ENCODE results near the gene PIP5K1C. TPM values are rescaled to one million over a fixed set of nuclear protein-coding genes. Genes with fewer than 3 reads are reported as not detected.

The PIP5K1C gene
- total RNA-seq, 1 experiment from 2014 or later, result 13.3 TPM

DNA sequence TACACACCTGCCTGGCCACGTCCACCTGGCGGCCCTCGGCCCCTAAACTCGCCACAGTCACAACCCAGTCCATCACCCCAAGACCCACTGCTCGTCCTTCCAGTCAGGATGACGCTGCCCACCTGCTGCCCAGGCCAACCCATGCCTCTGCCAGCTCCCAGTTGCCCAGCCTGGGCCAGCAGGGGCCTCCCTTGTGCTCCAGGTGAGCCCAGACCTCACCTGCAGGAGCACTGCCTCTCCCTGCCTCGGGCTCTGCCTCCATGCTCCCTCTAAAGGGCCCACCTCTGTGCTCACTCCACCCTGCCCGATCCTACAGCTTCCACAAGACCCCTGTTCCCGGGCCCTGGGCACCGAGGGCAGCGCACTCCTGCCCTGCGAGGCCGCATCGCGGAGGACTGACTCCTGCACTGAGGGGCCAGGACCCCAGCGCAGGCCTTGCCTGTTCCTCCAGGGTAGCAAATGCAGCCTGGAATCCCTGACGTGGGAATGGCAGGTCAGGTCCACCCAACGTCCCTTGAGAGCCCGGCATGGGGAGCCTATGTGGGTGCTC, 65.7 kb downstream of the PIP5K1C start:
- Mint-ChIP-seq H3K4me3 (ENCODE audit: unreplicated experiment) (no peak overlapping the region), H3K9me3 (ENCODE audit: unreplicated experiment) (no peaks in the 10 kb centered on the region), H3K27me3 (ENCODE audit: insufficient read depth, unreplicated experiment) (no peaks in the 10 kb centered on the region), H3K4me1 (ENCODE audit: insufficient read depth, unreplicated experiment) (no peaks in the 10 kb centered on the region), H3K27ac (ENCODE audit: low read depth, unreplicated experiment) (no peak overlapping the region), H3K36me3 (ENCODE audit: insufficient read depth, unreplicated experiment) (no peaks in the 10 kb centered on the region)
- no peak for DNase-seq (ENCODE audit: unreplicated experiment)
- no TSS peak for BruUV-seq (replicated peaks)
- ChIA-PET POLR2A (no interaction called here), CTCF (no interaction called here)
- intact Hi-C loops (cut with micrococcal nuclease), result no loop called here
- TF ChIP-seq, protein P1, sequence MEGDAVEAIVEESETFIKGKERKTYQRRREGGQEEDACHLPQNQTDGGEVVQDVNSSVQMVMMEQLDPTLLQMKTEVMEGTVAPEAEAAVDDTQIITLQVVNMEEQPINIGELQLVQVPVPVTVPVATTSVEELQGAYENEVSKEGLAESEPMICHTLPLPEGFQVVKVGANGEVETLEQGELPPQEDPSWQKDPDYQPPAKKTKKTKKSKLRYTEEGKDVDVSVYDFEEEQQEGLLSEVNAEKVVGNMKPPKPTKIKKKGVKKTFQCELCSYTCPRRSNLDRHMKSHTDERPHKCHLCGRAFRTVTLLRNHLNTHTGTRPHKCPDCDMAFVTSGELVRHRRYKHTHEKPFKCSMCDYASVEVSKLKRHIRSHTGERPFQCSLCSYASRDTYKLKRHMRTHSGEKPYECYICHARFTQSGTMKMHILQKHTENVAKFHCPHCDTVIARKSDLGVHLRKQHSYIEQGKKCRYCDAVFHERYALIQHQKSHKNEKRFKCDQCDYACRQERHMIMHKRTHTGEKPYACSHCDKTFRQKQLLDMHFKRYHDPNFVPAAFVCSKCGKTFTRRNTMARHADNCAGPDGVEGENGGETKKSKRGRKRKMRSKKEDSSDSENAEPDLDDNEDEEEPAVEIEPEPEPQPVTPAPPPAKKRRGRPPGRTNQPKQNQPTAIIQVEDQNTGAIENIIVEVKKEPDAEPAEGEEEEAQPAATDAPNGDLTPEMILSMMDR (IDR thresholded peaks at IDR 0.05; ENCODE audit: unreplicated experiment), result no peak

DNA sequence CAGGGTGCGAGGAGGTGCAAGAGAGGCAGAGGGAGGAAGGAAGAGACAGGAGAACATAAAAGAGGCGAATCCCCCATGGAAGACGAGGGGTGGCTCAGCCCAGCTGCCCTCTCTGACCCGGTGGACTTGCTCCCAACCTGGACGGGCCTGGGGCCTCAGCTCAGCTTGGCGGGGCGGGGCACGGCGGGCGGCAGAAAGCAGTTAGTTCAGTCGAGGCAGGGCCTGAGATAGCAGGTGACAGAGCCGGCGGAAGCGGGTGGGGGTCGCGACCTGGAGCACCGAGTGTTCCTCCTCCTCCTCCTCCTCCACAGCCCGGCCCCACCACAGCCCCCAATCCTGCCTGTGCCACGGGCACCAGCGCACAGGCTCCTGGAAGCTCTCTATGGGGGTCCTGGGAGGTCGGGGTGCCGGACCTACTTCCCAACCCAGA, 66.7 kb downstream of the PIP5K1C start:
- no peaks in the 10 kb centered on the region for H3K27me3 Mint-ChIP-seq (ENCODE audit: insufficient read depth, unreplicated experiment)
- no TSS peak for BruUV-seq (replicated peaks)
- H3K27ac Mint-ChIP-seq (ENCODE audit: low read depth, unreplicated experiment), result no peak overlapping the region
- ChIA-PET POLR2A (no interaction called here), CTCF (interaction anchor here (0.6 kb wide), 1 partner anchor 24 kb away, joined by 5 read pairs; no protein-coding TSS in a partner anchor)
- no peaks in the 10 kb centered on the region for H3K36me3 Mint-ChIP-seq (ENCODE audit: insufficient read depth, unreplicated experiment)
- TF ChIP-seq, protein P1 (IDR thresholded peaks at IDR 0.05; ENCODE audit: unreplicated experiment), result no peak
- intact Hi-C loops (cut with micrococcal nuclease), result no loop called here
- H3K4me1 Mint-ChIP-seq (ENCODE audit: insufficient read depth, unreplicated experiment), result no peaks in the 10 kb centered on the region
- DNase-seq (ENCODE audit: unreplicated experiment), result no peak
- H3K4me3 Mint-ChIP-seq (ENCODE audit: unreplicated experiment), result no peak overlapping the region
- H3K9me3 Mint-ChIP-seq (ENCODE audit: unreplicated experiment), result no peaks in the 10 kb centered on the region

DNA sequence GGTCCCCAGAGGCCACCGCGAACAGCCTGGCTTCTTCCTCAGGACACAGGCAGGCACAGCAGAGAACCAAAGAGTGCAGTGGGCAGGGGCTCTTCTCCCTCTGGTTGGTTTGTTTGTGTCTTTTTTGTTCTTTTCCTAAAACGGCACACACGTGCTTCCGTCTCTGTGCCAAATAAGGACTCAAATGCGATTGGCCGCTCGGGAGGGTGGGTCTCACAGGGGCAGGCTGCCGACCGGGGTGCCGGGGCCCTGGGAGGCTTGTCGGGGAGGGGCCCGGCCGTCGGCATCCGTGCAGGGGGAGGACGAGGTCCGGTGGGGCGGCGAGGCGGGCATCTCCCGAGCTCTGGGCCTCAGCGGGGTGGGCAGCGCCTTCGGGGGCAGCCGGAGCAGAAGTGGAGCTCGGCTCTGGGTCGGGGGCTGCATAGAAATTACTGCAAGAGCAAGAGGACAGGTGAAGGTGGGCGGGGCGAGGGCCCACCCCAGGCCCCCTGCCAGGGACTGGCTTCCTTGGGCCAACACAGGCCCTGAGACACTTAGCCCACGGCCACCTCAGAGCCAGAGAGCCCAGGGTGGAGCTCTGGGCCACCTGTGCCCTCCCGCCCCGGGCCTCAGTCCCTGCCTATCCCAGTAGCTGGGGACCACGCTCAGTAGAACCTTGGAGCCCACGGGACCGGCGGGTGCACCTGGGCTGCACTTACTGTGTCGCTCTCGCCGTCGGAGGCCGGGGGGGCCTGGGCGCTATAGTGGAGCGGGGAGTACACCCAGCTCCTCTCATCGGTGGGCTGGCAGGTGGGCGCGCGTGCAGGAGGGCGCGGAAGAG, 67.3 kb downstream of the PIP5K1C start:
- intact Hi-C loops (cut with micrococcal nuclease), result no loop called here
- ChIA-PET CTCF (interaction anchor here (0.6 kb wide), 1 partner anchor 25 kb away, joined by 5 read pairs; no protein-coding TSS in a partner anchor), POLR2A (no interaction called here)
- no peak overlapping the region for H3K27ac Mint-ChIP-seq (ENCODE audit: low read depth, unreplicated experiment)
- TF ChIP-seq, protein P1 (IDR thresholded peaks at IDR 0.05; ENCODE audit: unreplicated experiment), result no peak
- no peaks in the 10 kb centered on the region for H3K4me1 Mint-ChIP-seq (ENCODE audit: insufficient read depth, unreplicated experiment)
- no peaks in the 10 kb centered on the region for H3K27me3 Mint-ChIP-seq (ENCODE audit: insufficient read depth, unreplicated experiment)
- H3K9me3 Mint-ChIP-seq (ENCODE audit: unreplicated experiment), result no peaks in the 10 kb centered on the region
- no TSS peak for BruUV-seq (replicated peaks)
- no peak for DNase-seq (ENCODE audit: unreplicated experiment)
- H3K36me3 Mint-ChIP-seq (ENCODE audit: insufficient read depth, unreplicated experiment), result no peaks in the 10 kb centered on the region
- no peak overlapping the region for H3K4me3 Mint-ChIP-seq (ENCODE audit: unreplicated experiment)

DNA sequence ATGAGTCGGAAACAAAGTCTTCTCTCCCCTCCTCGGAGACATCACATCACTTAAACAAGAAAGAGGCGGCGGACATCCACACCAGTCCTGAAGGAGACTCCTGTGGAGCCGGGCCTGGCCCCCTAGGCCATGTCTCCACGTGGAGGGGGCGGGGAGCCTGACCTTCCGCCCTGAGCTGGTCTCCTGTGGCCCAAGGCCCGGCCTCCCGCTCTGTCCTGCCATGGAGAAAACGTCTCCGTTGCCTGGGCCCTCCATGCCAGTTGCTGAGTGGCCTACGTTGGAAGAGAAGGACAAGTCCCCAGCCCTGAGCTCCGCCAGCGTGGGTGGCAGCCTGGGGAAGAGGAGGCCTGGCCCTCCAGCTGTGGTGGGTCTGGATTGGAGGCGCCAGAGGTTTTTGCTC, 68.2 kb downstream of the PIP5K1C start:
- Mint-ChIP-seq H3K9me3 (ENCODE audit: unreplicated experiment) (no peaks in the 10 kb centered on the region), H3K4me1 (ENCODE audit: insufficient read depth, unreplicated experiment) (peaks cover 1% of the 10 kb centered on the region), H3K27me3 (ENCODE audit: insufficient read depth, unreplicated experiment) (no peaks in the 10 kb centered on the region), H3K27ac (ENCODE audit: low read depth, unreplicated experiment) (no peak overlapping the region), H3K36me3 (ENCODE audit: insufficient read depth, unreplicated experiment) (no peaks in the 10 kb centered on the region), H3K4me3 (ENCODE audit: unreplicated experiment) (no peak overlapping the region)
- intact Hi-C loops (cut with micrococcal nuclease), result no loop called here
- no peak for DNase-seq (ENCODE audit: unreplicated experiment)
- ChIA-PET POLR2A (no interaction called here), CTCF (no interaction called here)
- TF ChIP-seq, protein P1 (IDR thresholded peaks at IDR 0.05; ENCODE audit: unreplicated experiment), result no peak
- no TSS peak for BruUV-seq (replicated peaks)

Data from MCF 10A (cell line).